BE2C (cell line): ENCODE data around the gene LRRFIP1.

ENCODE experiments used
- DNase-seq: peaks from one replicate; pipeline ENCODE4 v3.0.0-alpha.2; 2020
- H3K27me3 ChIP-seq: fragments of 250-450 bp; sonication (Bioruptor Pico); 2 replicates; pipeline ENCODE4 v1.5.1; 2020; ENCODE audit warnings: mild to moderate bottlenecking
- H3K36me3 ChIP-seq: fragments of 250-450 bp; sonication (Bioruptor Pico); 2 replicates; pipeline ENCODE4 v1.5.1; 2020; ENCODE audit warnings: mild to moderate bottlenecking
- H3K4me1 ChIP-seq: fragments of 250-450 bp; sonication (Bioruptor Pico); 2 replicates; pipeline ENCODE4 v1.5.1; 2020
- H3K4me3 ChIP-seq: 2 replicates; pipeline ENCODE4 v1.5.1; 2011; ENCODE audit warnings: low read depth, low read length
- H3K9me3 ChIP-seq: fragments of 250-450 bp; sonication (Bioruptor Pico); 2 replicates; pipeline ENCODE4 v1.5.1; 2020
- CTCF ChIP-seq: IDR thresholded peaks from 2 replicates; pipeline ENCODE4 v1.5.1; 2012; ENCODE audit warnings: mild to moderate bottlenecking, low read depth, low read length

Gene LRRFIP1

GRCh38 chr2:237625216-237625705 is 2.1 kb upstream of the LRRFIP1 start:
- DNase-seq, result no peak
- Histone ChIP-seq H3K36me3 (no peaks in the 10 kb centered on the region), H3K9me3 (no peaks in the 10 kb centered on the region), H3K4me3 (no peak overlapping the region), H3K27me3 (peaks cover 7% of the 10 kb centered on the region), H3K4me1 (no peaks in the 10 kb centered on the region)
- no peak for TF ChIP-seq CTCF

DNA sequence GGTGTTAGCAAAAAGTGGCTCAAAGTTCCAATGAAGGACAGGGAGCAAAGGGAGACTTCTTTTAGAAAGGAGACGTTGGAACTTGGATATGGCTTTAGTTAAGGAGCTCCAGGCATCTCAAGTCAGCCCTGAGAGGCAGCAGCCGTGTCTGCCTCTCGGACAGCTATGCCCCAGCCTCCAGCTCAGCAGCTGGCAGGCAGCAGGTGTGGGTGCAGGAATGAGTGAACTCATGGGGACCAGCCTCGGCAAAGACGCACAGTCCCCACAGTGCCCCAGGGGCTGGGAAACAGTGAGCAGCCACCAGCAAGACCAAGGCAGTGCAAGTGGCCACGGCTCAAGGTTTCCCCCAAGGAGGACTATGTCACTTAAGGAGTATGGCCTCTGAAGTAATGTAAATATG is 1.6 kb upstream of the LRRFIP1 start:
- H3K4me1 ChIP-seq, result no peaks in the 10 kb centered on the region
- no peaks in the 10 kb centered on the region for H3K36me3 ChIP-seq
- peaks cover 7% of the 10 kb centered on the region for H3K27me3 ChIP-seq
- TF ChIP-seq CTCF, result no peak
- no peak for DNase-seq
- no peak overlapping the region for H3K4me3 ChIP-seq
- H3K9me3 ChIP-seq, result no peaks in the 10 kb centered on the region

GRCh38 chr2:237626813-237627440 is 460 bp upstream of the LRRFIP1 start:
- Histone ChIP-seq H3K9me3 (no peaks in the 10 kb centered on the region), H3K4me1 (no peaks in the 10 kb centered on the region), H3K27me3 (peaks cover 7% of the 10 kb centered on the region), H3K36me3 (no peaks in the 10 kb centered on the region), H3K4me3 (no peak overlapping the region; the same call in 1 of the 2 replicates)
- DNase-seq, result no peak
- TF ChIP-seq CTCF, result no peak

DNA sequence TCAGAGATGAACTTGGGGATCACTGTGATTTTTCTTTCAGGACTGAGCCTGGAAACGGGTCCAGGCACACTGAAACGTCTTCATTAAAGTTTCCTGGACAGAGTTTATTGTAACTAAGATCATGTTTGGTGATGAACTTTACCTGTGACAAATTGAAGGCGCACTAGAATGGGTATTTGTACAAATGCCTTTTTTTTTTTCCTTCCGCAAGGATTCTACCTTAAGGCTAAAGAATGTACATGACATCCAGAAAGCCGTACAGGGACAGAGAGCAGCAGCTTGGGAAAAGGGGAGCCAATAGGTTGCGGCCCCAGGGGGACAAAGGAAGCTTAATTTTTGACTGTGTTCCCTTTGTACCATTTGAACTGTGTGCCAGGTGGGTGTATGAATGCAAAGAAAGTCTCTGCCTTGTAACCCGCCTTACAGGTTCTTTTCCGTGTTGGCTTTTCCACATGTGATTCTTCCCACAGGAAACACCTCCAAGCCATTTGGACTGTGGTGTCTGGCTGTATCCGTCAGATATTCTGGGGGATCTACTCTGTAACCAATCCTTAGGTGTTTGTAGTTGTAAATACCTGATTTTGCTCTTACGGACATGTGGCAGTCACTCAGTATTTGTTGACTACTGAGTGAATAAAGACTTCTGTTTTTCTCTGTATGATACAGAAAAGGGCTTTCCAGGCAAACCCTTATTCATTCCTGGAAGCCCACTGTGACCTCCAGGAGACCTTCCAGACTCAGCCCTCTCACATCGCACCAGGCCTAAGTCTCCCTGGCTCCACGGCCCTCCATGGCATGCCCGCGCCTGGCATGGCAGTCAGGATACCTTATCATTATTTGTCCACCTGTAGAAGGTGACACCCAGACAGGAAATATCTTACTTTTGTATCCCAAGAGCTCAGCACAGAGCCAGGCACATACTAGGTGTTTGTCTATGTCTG is 1.1 kb downstream of the LRRFIP1 start:
- Histone ChIP-seq H3K9me3 (no peaks in the 10 kb centered on the region), H3K36me3 (no peaks in the 10 kb centered on the region), H3K27me3 (peaks cover 7% of the 10 kb centered on the region), H3K4me3 (peak overlapping the region; percentile 74), H3K4me1 (no peaks in the 10 kb centered on the region)
- no peak for DNase-seq
- no peak for TF ChIP-seq CTCF

DNA sequence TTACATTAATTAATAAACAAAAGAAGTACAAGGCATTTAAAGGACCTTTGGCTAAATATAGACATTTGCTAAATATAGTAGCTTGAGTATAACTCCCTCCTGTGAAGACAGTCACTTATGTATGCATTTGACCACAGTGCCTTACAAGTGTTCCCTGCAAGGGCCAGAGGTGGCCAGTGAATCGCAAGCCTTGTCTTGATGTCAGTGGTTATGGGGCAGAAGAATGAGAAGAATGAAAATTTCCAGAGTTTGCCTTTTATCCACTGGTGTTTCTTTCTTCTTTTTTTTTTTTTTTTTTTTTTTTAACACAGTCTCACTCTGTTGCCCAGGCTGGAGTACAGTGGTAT is 1.8 kb downstream of the LRRFIP1 start:
- Histone ChIP-seq H3K4me3 (no peak overlapping the region), H3K4me1 (no peaks in the 10 kb centered on the region), H3K27me3 (peaks cover 7% of the 10 kb centered on the region), H3K9me3 (no peaks in the 10 kb centered on the region), H3K36me3 (no peaks in the 10 kb centered on the region)
- TF ChIP-seq CTCF, result no peak
- no peak for DNase-seq

- H3K36me3 ChIP-seq, result no peaks in the 10 kb centered on the region
- H3K4me1 ChIP-seq, result no peaks in the 10 kb centered on the region
- no peak for DNase-seq
- no peak overlapping the region for H3K4me3 ChIP-seq
- H3K27me3 ChIP-seq, result peaks cover 7% of the 10 kb centered on the region
- no peak for TF ChIP-seq CTCF
- H3K9me3 ChIP-seq, result no peaks in the 10 kb centered on the region
Measured at GRCh38 chr2:237629739-237630138, 2.4 kb downstream of the LRRFIP1 start.
